Omental fat pad (tissue), 4 donors: ENCODE results near the gene PDLIM1. TPM values are rescaled to one million over a fixed set of nuclear protein-coding genes. Genes with fewer than 3 reads are reported as not detected.
A peak's percentile ranks its signal among the peaks of the same experiment; 100 is the strongest.
"Not testable (repeated sequence)": the region's sequence is repeated elsewhere in the genome, so short reads cannot be mapped to it uniquely, and the experiment has no call there.

Experiments used
- ATAC-seq: fragments of 150-250 bp; one replicate; pipeline ENCODE4 v1.9.1; 2016; ENCODE audit warnings: mild to moderate bottlenecking, moderate library complexity; ENCODE audit not compliant: low FRiP score
- DNase-seq: peaks from one replicate; pipeline ENCODE4 v3.0.0-alpha.2; 2019; ENCODE audit warnings: low spot score
- total RNA-seq, 4 donors: library from RNA; depleted of rRNA; stranded (reverse); fragments of >200 nt; gene quantifications; one replicate each; pipeline ENCODE4 v1.1.0, GENCODE V29; 2016
- TF ChIP-seq, protein P1 (sequence below), 3 donors: fragments of 450-650 bp; IDR thresholded peaks; one replicate each; pipeline ENCODE4 v1.5.1; 2016 to 2017; ENCODE audit warnings: antibody characterized with exemption in 3 of 3, mild to moderate bottlenecking in 3 of 3, moderate library complexity in 2 of 3

Gene PDLIM1
- total RNA-seq, 4 donors from 2014 or later, result 85.6 to 175 (median 122) TPM

GRCh38 chr10:95237376-95238170, 53.2 kb downstream of the PDLIM1 start:
- DNase-seq, result no peak
- no peak for ATAC-seq
- TF ChIP-seq, protein P1, sequence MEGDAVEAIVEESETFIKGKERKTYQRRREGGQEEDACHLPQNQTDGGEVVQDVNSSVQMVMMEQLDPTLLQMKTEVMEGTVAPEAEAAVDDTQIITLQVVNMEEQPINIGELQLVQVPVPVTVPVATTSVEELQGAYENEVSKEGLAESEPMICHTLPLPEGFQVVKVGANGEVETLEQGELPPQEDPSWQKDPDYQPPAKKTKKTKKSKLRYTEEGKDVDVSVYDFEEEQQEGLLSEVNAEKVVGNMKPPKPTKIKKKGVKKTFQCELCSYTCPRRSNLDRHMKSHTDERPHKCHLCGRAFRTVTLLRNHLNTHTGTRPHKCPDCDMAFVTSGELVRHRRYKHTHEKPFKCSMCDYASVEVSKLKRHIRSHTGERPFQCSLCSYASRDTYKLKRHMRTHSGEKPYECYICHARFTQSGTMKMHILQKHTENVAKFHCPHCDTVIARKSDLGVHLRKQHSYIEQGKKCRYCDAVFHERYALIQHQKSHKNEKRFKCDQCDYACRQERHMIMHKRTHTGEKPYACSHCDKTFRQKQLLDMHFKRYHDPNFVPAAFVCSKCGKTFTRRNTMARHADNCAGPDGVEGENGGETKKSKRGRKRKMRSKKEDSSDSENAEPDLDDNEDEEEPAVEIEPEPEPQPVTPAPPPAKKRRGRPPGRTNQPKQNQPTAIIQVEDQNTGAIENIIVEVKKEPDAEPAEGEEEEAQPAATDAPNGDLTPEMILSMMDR (IDR thresholded peaks at IDR 0.05), result no peak

DNA sequence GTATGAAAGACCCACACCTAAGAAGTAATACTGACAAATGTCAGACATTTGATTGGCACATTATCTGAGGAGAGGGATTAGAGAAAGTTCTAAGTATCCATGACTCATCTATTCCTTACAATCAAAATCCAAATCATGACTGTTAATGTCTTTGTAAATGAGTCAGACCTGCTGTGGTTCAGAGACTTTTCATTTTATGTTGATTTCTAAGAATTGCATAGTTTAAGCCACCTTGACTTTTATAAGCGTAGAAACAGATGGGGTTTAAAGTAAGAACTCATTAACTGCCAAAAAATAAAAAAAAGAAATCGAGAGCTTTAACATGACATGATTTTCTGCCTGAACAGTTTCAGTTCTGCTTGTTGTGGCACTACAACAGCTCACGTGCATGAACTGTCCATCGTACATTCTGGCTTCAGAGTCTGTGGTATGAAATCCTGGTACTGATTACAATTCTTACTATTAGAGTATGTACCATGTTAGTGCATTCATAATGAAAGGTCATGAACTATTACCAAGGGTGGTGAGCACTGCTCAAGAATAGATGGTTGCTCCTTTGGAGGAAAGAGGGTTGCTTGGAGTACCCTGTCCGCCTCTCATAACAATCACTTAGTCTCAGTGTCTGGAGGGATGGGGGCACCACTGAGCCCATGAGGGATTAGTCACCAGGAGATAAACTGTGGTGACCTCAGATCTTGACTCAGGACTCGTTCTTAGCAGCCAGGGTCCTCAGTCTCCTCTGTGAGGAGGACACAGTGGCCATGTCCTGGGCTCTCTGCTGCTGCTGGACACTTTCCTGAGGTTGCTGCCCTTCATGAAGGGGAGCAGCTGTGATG, 54.5 kb downstream of the PDLIM1 start:
- DNase-seq, result no peak
- TF ChIP-seq, protein P1 (IDR thresholded peaks at IDR 0.05), result no peak
- ATAC-seq, result peak; percentile 43

GRCh38 chr10:95235676-95236067, 55.1 kb downstream of the PDLIM1 start:
- ATAC-seq, result no peak
- no peak for DNase-seq
- TF ChIP-seq, protein P1 (IDR thresholded peaks at IDR 0.05), result no peak

- no peak for ATAC-seq
These were observed 55.9 kb downstream of the PDLIM1 start for GRCh38 chr10:95234951-95235350.

DNA sequence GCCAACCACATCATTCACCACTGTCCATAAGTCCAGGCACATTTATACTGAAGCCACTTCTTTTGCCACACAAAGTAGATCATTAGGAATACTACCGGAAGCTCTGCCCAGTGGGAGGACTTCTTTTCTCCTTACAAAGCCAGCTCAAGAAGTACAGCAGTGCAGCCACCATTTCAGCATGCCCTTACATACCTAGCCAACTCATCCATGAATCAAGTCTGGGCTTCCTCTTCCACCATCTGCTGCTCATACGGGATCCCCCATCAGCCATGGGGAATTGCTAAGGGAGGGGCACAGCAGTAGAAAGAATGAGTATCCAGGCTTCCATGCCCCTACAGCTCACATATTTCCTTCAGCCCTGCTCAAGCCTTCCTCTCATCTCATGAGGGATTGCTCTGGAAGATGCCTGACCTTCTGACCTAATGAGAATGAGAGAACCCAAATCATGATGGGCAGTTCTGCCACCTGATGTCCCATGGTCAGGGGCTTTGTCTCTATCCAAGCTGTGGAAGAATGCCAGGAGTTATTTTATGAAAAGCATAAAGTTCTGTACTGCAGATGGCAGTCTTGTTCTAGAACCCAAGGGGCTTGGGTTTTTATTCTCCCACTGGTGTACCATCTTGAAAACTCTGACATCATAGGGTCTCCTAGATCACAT, 57.3 kb downstream of the PDLIM1 start:
- TF ChIP-seq, protein P1 (IDR thresholded peaks at IDR 0.05), result no peak
- no peak for ATAC-seq
- no peak for DNase-seq

More at GRCh38 chr10:95234951-95235350, 55.9 kb downstream of the PDLIM1 start:
- no peak for DNase-seq
- TF ChIP-seq, protein P1 (IDR thresholded peaks at IDR 0.05), result no peak

- ATAC-seq, DNase-seq: not testable (repeated sequence)
These were observed 59.9 kb downstream of the PDLIM1 start for GRCh38 chr10:95230677-95231586.
